GM19025 (cell line): Measurements from ENCODE around the gene ITM2B.
"Not testable (repeated sequence)": the region's sequence is repeated elsewhere in the genome, so short reads cannot be mapped to it uniquely, and the experiment has no call there.

Source experiments
- ATAC-seq: cut with Tn5 transposase; IDR thresholded peaks from one replicate; pipeline ENCODE4 v1.9.1; 2021; ENCODE audit warnings: mild to moderate bottlenecking, low read depth, moderate library complexity; ENCODE audit not compliant: unreplicated experiment

ITM2B gene

GRCh38 chr13:48233046-48233888 is at the start of gene ITM2B:
Gene ITM2B (plus strand): TSS chr13:48233206. CDS start chr13:48233361, 155 bp downstream.
- ATAC-seq: peak; percentile 66

GRCh38 chr13:48184260-48184659 is 48.7 kb upstream of the ITM2B start:
- ATAC-seq: peak; percentile 45

GRCh38 chr13:48185018-48185417 is 48.0 kb upstream of the ITM2B start:
- ATAC-seq: no peak

GRCh38 chr13:48186722-48187121 is 46.3 kb upstream of the ITM2B start:
- ATAC-seq: no peak

- ATAC-seq: no peak
Measured at GRCh38 chr13:48188131-48188530, 44.9 kb upstream of the ITM2B start.

- ATAC-seq: no peak
Measured at GRCh38 chr13:48188601-48189000, 44.4 kb upstream of the ITM2B start.

GRCh38 chr13:48189171-48189570 is 43.8 kb upstream of the ITM2B start:
- ATAC-seq: no peak

GRCh38 chr13:48192411-48192935 is 40.5 kb upstream of the ITM2B start:
- ATAC-seq: no peak

- ATAC-seq: peak; percentile 94
Measured at GRCh38 chr13:48194379-48194754, 38.6 kb upstream of the ITM2B start.

- ATAC-seq: no peak
Measured at GRCh38 chr13:48199404-48199946, 33.5 kb upstream of the ITM2B start.

- no peak for ATAC-seq
Measured at GRCh38 chr13:48201044-48201443, 32.0 kb upstream of the ITM2B start.

- ATAC-seq: not testable (repeated sequence)
Measured at GRCh38 chr13:48207207-48207606, 25.8 kb upstream of the ITM2B start.

- peak; percentile 57 for ATAC-seq
Measured at GRCh38 chr13:48210178-48210577, 22.8 kb upstream of the ITM2B start.

- ATAC-seq: no peak
Measured at GRCh38 chr13:48214519-48215121, 18.4 kb upstream of the ITM2B start.

- not testable (repeated sequence) for ATAC-seq
Measured at GRCh38 chr13:48215511-48216203, 17.3 kb upstream of the ITM2B start.

- ATAC-seq: no peak
Measured at GRCh38 chr13:48216204-48216711, 16.7 kb upstream of the ITM2B start.

GRCh38 chr13:48220592-48220980 is 12.4 kb upstream of the ITM2B start:
- ATAC-seq: no peak

GRCh38 chr13:48220981-48221685 is 11.9 kb upstream of the ITM2B start:
- ATAC-seq: no peak

GRCh38 chr13:48221686-48222187 is 11.3 kb upstream of the ITM2B start:
- ATAC-seq: no peak
